ENCODE data around the gene RAB44.

The RAB44 gene

GRCh38 chr6:36660771-36661471 is 36.7 kb upstream of the RAB44 start:
- peak overlapping the region in 1 of 2 donors; percentile 36 for H3K4me3 ChIP-seq (ENCODE audit: low read depth in 1 of 2, low read length in 2 of 2)
- H3K36me3 ChIP-seq (ENCODE audit: control insufficient read depth in 1 of 2, insufficient read depth in 2 of 2, low read length in 2 of 2): no peaks in the 10 kb centered on the region
- H3K4me1 ChIP-seq (ENCODE audit: control insufficient read depth in 1 of 2, insufficient read depth in 2 of 2, low read length in 2 of 2): peaks cover 0 to 9% of the 10 kb centered on the region in 2 donors
- H3K9me3 ChIP-seq (ENCODE audit: control insufficient read depth in 1 of 2, low read length in 2 of 2): no peaks in the 10 kb centered on the region
- H3K27me3 ChIP-seq (ENCODE audit: low read depth, low read length): no peaks in the 10 kb centered on the region
- no peak overlapping the region for H3K27ac ChIP-seq (ENCODE audit: low read length)

GRCh38 chr6:36662380-36662779 is 35.2 kb upstream of the RAB44 start:
- H3K27me3 ChIP-seq (ENCODE audit: low read depth, low read length): no peaks in the 10 kb centered on the region
- no peak overlapping the region for H3K4me3 ChIP-seq (ENCODE audit: low read depth in 1 of 2, low read length in 2 of 2)
- no peak overlapping the region for H3K27ac ChIP-seq (ENCODE audit: low read length)
- H3K9me3 ChIP-seq (ENCODE audit: control insufficient read depth in 1 of 2, low read length in 2 of 2): no peaks in the 10 kb centered on the region
- H3K4me1 ChIP-seq (ENCODE audit: control insufficient read depth in 1 of 2, insufficient read depth in 2 of 2, low read length in 2 of 2): peaks cover 7 to 21% of the 10 kb centered on the region in 2 donors
- no peaks in the 10 kb centered on the region for H3K36me3 ChIP-seq (ENCODE audit: control insufficient read depth in 1 of 2, insufficient read depth in 2 of 2, low read length in 2 of 2)

- no peak overlapping the region for H3K4me3 ChIP-seq (ENCODE audit: low read depth in 1 of 2, low read length in 2 of 2)
- H3K27ac ChIP-seq (ENCODE audit: low read length): no peak overlapping the region
- H3K4me1 ChIP-seq (ENCODE audit: control insufficient read depth in 1 of 2, insufficient read depth in 2 of 2, low read length in 2 of 2): peaks cover 8 to 21% of the 10 kb centered on the region in 2 donors
- no peaks in the 10 kb centered on the region for H3K36me3 ChIP-seq (ENCODE audit: control insufficient read depth in 1 of 2, insufficient read depth in 2 of 2, low read length in 2 of 2)
- H3K27me3 ChIP-seq (ENCODE audit: low read depth, low read length): no peaks in the 10 kb centered on the region
- no peaks in the 10 kb centered on the region for H3K9me3 ChIP-seq (ENCODE audit: control insufficient read depth in 1 of 2, low read length in 2 of 2)
Measured at GRCh38 chr6:36662827-36663256, 34.8 kb upstream of the RAB44 start.

- Histone ChIP-seq H3K27ac (ENCODE audit: low read length) (no peak overlapping the region), H3K9me3 (ENCODE audit: control insufficient read depth in 1 of 2, low read length in 2 of 2) (no peaks in the 10 kb centered on the region), H3K4me1 (ENCODE audit: control insufficient read depth in 1 of 2, insufficient read depth in 2 of 2, low read length in 2 of 2) (peaks cover 8 to 21% of the 10 kb centered on the region in 2 donors), H3K36me3 (ENCODE audit: control insufficient read depth in 1 of 2, insufficient read depth in 2 of 2, low read length in 2 of 2) (no peaks in the 10 kb centered on the region), H3K4me3 (ENCODE audit: low read depth in 1 of 2, low read length in 2 of 2) (no peak overlapping the region), H3K27me3 (ENCODE audit: low read depth, low read length) (no peaks in the 10 kb centered on the region)
Measured at GRCh38 chr6:36663504-36664446, 33.9 kb upstream of the RAB44 start.

DNA sequence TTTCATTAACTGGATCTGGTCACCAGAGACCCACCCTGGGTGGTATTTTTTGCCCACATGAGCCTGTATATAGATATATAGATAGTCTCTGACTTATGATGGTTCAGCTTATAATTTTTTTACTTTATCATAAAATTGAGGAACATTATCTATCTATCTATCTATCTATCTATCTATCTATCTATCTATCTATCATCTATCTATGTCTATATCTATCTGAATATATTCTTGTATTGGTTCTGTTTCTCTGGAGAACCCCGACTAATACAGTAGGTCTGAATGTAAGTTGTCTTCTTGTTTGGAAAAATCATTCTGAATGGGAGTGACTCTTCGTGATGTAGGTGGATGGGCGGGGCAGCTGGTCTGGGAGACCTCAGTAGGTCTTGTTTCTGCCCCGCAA is 32.4 kb upstream of the RAB44 start:
- peaks cover 8 to 21% of the 10 kb centered on the region in 2 donors for H3K4me1 ChIP-seq (ENCODE audit: control insufficient read depth in 1 of 2, insufficient read depth in 2 of 2, low read length in 2 of 2)
- no peaks in the 10 kb centered on the region for H3K9me3 ChIP-seq (ENCODE audit: control insufficient read depth in 1 of 2, low read length in 2 of 2)
- H3K36me3 ChIP-seq (ENCODE audit: control insufficient read depth in 1 of 2, insufficient read depth in 2 of 2, low read length in 2 of 2): no peaks in the 10 kb centered on the region
- H3K4me3 ChIP-seq (ENCODE audit: low read depth in 1 of 2, low read length in 2 of 2): no peak overlapping the region
- H3K27ac ChIP-seq (ENCODE audit: low read length): no peak overlapping the region
- H3K27me3 ChIP-seq (ENCODE audit: low read depth, low read length): no peaks in the 10 kb centered on the region

- no peak overlapping the region for H3K27ac ChIP-seq (ENCODE audit: low read length)
- H3K4me3 ChIP-seq (ENCODE audit: low read depth in 1 of 2, low read length in 2 of 2): no peak overlapping the region
- no peaks in the 10 kb centered on the region for H3K27me3 ChIP-seq (ENCODE audit: low read depth, low read length)
- no peaks in the 10 kb centered on the region for H3K36me3 ChIP-seq (ENCODE audit: control insufficient read depth in 1 of 2, insufficient read depth in 2 of 2, low read length in 2 of 2)
- H3K9me3 ChIP-seq (ENCODE audit: control insufficient read depth in 1 of 2, low read length in 2 of 2): no peaks in the 10 kb centered on the region
- peaks cover 8 to 12% of the 10 kb centered on the region in 2 donors for H3K4me1 ChIP-seq (ENCODE audit: control insufficient read depth in 1 of 2, insufficient read depth in 2 of 2, low read length in 2 of 2)
Measured at GRCh38 chr6:36666287-36666686, 31.3 kb upstream of the RAB44 start.

DNA sequence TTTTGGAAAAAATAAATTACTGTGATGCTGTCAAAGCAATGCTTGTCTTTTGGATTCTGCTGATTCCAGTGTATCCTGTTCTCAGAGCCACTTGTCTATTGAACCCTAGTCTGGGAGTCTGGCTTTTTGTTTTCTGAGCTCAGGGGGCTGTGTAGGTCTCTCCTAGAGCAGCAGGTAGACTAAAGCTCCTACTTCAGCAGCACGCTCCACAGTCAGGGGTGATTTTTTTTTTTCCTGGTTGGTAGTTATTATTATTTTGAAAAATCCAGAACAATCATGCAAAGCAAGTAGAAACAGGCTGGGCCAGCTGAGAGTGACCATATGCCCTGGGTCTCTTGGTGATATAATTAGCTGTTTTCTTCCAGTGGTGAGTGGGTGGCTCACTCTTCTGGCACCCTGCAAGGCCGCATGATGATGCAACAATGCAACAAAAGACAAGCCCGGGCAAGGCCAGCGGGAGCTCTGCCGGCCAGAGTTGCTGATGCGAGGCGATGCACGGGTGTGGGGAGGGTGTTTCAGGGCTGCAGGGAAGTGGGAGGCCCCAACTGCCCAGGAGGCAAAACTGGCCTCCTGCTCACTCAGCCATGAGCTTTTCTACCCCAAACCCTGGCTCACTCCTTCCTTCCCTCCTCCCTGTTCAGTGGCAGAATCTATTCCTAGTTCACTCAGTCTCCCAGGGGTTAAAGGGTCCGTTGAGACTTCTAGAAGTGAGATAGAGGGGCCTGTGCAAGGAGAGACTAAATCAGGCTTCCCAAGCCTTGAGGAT is 30.6 kb upstream of the RAB44 start:
- Histone ChIP-seq H3K4me3 (ENCODE audit: low read depth in 1 of 2, low read length in 2 of 2) (no peak overlapping the region), H3K36me3 (ENCODE audit: control insufficient read depth in 1 of 2, insufficient read depth in 2 of 2, low read length in 2 of 2) (no peaks in the 10 kb centered on the region), H3K27me3 (ENCODE audit: low read depth, low read length) (no peaks in the 10 kb centered on the region), H3K27ac (ENCODE audit: low read length) (no peak overlapping the region), H3K9me3 (ENCODE audit: control insufficient read depth in 1 of 2, low read length in 2 of 2) (no peaks in the 10 kb centered on the region), H3K4me1 (ENCODE audit: control insufficient read depth in 1 of 2, insufficient read depth in 2 of 2, low read length in 2 of 2) (peaks cover 8 to 12% of the 10 kb centered on the region in 2 donors)

DNA sequence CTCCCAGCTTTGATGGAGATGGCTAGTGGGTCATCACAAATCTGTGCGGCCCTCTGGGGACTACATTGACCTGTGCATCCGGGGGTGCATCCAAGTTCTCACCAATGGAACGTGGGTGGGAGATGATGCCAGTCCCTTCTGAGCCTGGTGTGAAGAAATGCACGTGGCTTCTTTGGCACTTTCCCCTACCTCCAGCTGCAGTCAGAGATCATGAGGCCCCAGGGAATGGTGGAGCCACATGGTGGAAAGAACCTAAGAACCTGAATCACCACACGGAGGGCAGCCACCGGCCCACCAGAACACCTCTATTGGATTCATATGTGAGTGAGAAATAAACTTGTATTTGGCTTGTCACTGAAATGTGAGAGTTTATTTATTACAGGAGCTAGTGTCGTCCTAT is 29.0 kb upstream of the RAB44 start:
- Histone ChIP-seq H3K4me1 (ENCODE audit: control insufficient read depth in 1 of 2, insufficient read depth in 2 of 2, low read length in 2 of 2) (peaks cover 8 to 12% of the 10 kb centered on the region in 2 donors), H3K36me3 (ENCODE audit: control insufficient read depth in 1 of 2, insufficient read depth in 2 of 2, low read length in 2 of 2) (no peaks in the 10 kb centered on the region), H3K27me3 (ENCODE audit: low read depth, low read length) (no peaks in the 10 kb centered on the region), H3K4me3 (ENCODE audit: low read depth in 1 of 2, low read length in 2 of 2) (no peak overlapping the region), H3K9me3 (ENCODE audit: control insufficient read depth in 1 of 2, low read length in 2 of 2) (no peaks in the 10 kb centered on the region), H3K27ac (ENCODE audit: low read length) (no peak overlapping the region)

- Histone ChIP-seq H3K36me3 (ENCODE audit: control insufficient read depth in 1 of 2, insufficient read depth in 2 of 2, low read length in 2 of 2) (no peaks in the 10 kb centered on the region), H3K4me1 (ENCODE audit: control insufficient read depth in 1 of 2, insufficient read depth in 2 of 2, low read length in 2 of 2) (peaks cover 8 to 12% of the 10 kb centered on the region in 2 donors), H3K4me3 (ENCODE audit: low read depth in 1 of 2, low read length in 2 of 2) (no peak overlapping the region), H3K27ac (ENCODE audit: low read length) (no peak overlapping the region), H3K9me3 (ENCODE audit: control insufficient read depth in 1 of 2, low read length in 2 of 2) (no peaks in the 10 kb centered on the region), H3K27me3 (ENCODE audit: low read depth, low read length) (no peaks in the 10 kb centered on the region)
Measured at GRCh38 chr6:36669002-36669401, 28.6 kb upstream of the RAB44 start.

- no peaks in the 10 kb centered on the region for H3K9me3 ChIP-seq (ENCODE audit: control insufficient read depth in 1 of 2, low read length in 2 of 2)
- peaks cover 8 to 12% of the 10 kb centered on the region in 2 donors for H3K4me1 ChIP-seq (ENCODE audit: control insufficient read depth in 1 of 2, insufficient read depth in 2 of 2, low read length in 2 of 2)
- no peak overlapping the region for H3K4me3 ChIP-seq (ENCODE audit: low read depth in 1 of 2, low read length in 2 of 2)
- no peak overlapping the region for H3K27ac ChIP-seq (ENCODE audit: low read length)
- H3K27me3 ChIP-seq (ENCODE audit: low read depth, low read length): no peaks in the 10 kb centered on the region
- H3K36me3 ChIP-seq (ENCODE audit: control insufficient read depth in 1 of 2, insufficient read depth in 2 of 2, low read length in 2 of 2): no peaks in the 10 kb centered on the region
Measured at GRCh38 chr6:36670271-36670670, 27.4 kb upstream of the RAB44 start.
